GM10266 (cell line): ENCODE data around the gene RAB4B.

ENCODE experiments used
- DNase-seq: peaks from one replicate; pipeline ENCODE4 v3.0.0; 2012; ENCODE audit errors: extremely low spot score
- TF ChIP-seq, protein P1 (sequence below): IDR thresholded peaks from 2 replicates; pipeline ENCODE4 v1.5.1; 2012; ENCODE audit warnings: mild to moderate bottlenecking, low read depth; ENCODE audit not compliant: control insufficient read depth, insufficient read depth; ENCODE audit errors: missing control alignments

RAB4B gene

DNA sequence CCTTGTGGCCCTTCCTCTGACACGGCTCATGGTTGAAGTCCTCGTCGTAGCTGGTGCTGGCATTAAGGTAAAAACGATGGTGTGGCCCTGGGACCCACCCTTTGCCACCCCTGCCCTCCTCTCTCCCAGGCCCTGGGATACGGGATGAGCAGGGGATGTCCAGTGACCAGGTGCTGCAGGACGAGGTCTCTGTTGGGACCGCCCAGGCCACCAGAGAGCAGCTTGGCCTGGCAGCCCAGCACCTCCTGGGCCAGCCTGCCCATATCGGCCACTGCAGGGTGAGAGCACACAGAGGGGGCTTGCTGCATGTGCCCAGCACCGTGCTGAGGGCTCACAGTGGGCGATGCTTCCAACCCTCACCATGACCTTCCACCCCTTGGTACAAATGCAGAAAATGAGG is 34.1 kb upstream of the RAB4B start:
- TF ChIP-seq, protein P1, sequence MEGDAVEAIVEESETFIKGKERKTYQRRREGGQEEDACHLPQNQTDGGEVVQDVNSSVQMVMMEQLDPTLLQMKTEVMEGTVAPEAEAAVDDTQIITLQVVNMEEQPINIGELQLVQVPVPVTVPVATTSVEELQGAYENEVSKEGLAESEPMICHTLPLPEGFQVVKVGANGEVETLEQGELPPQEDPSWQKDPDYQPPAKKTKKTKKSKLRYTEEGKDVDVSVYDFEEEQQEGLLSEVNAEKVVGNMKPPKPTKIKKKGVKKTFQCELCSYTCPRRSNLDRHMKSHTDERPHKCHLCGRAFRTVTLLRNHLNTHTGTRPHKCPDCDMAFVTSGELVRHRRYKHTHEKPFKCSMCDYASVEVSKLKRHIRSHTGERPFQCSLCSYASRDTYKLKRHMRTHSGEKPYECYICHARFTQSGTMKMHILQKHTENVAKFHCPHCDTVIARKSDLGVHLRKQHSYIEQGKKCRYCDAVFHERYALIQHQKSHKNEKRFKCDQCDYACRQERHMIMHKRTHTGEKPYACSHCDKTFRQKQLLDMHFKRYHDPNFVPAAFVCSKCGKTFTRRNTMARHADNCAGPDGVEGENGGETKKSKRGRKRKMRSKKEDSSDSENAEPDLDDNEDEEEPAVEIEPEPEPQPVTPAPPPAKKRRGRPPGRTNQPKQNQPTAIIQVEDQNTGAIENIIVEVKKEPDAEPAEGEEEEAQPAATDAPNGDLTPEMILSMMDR: no peak
- no peak for DNase-seq

DNA sequence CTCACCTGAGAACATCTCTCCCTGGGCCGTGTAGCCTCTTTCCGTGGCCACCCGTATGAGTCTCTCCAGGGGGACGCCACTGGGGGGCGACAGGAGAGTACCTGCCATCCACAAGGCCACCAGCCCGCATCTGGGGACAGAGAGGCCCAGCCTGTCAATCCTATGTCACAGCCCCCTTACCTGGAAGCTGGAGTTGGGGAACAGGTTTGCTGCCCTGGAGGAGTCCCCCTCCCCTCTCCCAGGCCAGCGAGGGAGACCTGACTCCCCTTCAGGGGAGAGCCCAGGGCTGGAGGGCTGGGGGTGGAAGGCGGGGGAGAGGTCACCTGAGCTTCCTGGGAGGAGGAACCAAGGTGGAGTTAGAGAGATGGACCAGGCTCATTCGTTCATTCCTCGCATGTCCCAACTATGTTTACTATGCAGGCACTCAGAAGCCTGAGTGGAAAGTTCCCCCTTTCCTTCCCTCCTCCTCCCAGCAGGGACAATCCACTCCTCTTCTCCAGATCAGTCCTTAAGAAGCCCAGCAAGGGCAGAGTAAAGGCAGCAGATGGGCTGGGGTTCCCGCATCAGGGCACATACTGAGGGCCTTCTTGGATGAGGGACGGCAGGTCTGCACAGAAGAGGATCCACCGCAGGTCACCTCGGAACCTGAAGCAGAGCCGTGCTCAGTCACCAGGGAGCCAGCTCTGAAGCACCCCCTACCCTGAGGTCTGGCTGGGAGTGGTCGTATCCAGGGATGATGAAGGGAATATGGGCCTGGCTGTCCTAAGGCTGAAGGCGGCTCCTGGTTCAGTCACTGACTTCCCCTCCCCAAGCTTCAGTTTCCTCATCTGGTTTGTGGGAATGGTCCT is 33.3 kb upstream of the RAB4B start:
- TF ChIP-seq, protein P1: peak; percentile 30
- peak; percentile 27 for DNase-seq

DNA sequence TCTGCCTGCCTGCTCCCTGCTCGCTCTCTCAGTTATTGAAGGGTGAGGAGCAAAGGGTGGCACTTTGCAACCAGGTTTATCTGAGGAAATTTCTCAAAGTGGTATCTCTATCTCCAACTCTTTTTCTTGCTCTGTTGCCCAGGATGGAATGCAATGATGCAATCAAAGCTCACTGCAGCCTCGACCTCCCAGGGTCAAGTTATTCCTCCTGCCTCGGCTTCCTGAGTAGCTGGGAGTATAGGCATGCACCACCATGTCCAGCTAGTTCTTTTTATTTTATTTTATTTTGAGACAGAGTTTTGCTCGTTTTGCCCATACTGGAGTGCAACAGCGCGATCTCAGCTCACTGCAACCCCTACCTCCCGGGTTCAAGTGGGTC is 32.7 kb upstream of the RAB4B start:
- DNase-seq: no peak

DNA sequence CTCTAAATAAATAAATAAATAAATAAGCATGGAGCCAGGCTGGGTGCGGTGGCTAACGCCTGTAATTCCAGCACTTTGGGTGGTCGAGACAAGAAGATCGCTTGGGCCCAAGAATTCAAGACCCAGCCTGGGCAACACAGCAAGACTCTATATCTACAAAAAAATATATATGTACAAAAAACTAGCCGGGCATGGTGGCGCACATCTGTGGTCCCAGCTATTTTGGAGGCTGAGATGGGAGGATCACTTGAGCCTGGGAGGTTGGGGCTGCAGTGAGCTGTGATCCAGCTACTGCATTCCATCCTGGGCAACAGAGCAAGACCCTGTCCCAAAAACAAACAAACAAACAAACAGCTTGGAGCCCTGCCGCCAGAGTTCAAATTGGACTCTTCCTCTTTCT is 30.5 kb upstream of the RAB4B start:
- TF ChIP-seq, protein P1: no peak
- no peak for DNase-seq

More for the DNA sequence above, 32.7 kb upstream of the RAB4B start:
- TF ChIP-seq, protein P1: no peak

DNA sequence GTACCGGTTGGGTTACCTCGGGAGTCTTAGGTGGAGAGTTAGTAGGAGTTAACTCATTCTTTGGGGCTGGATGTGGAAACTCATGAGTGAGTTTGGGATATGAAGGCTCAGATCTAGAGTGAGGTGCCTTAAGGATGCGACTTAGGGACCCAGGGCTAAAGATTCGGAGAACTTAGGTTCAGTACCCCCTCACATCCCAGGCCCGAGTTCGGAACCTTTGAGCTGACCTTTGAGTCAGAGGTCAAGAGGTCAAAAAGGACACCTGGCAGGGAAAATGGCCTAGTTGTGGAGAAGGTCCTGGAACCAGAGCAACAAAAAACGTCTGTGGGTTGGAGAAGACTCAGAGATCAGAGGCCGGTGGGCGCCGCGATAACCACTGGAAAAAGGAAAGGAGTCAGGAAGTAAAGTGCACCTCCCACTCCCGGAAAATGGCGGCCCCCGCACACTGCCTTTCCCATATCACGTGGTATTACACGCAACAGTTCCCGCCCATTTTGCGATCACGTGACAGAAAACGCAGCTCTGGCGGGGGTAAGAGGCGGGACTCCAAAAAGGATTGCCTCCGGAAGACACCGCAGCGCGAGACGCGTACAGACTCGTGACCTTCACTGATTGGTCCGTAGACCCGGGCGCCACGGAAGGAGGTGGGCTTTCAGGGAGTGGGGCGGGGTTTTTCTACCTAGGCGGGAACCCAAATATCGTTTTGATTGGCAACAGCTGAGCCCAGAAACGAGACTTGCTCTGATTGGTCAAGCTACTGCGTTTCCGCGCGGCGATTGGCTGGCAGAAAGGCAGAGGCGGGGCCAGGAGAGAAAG is 27.8 kb upstream of the RAB4B start, which contains the start of gene ACTMAP:
ACTMAP (minus strand) TSS at position 420 of the 816 bp plus-strand sequence. CDS start 674 bp downstream, outside the sequence.
- DNase-seq: peak; percentile 97
- TF ChIP-seq, protein P1: no peak

DNA sequence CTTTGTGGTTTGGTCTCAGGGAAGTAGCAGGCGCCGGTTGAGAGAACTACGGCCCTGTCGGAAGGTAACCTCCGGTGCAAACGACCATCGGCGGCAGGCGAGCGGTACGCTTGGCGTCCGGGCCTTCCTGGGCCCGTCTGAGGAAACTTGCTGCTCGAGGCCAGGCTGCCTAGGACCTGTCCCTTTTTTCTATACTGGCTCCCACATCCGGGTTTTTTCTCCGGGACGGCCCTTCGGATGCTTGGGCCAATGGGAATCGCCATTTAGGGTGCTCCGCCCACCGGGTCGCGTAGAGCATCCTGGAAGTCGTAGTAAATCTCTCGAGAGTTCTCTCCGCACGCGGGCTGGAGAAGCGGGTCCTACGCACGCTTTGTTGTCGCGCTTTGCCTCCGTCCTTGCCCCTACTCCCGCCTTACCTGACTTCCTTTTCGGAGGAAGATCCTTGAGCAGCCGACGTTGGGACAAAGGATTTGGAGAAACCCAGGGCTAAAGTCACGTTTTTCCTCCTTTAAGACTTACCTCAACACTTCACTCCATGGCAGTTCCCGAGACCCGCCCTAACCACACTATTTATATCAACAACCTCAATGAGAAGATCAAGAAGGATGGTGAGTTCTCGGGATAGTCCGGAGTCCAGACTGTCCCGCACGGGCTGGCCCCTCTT is 27.0 kb upstream of the RAB4B start, which contains the start of gene SNRPA:
SNRPA (plus strand) TSS at position 330 of the 664 bp plus-strand sequence; CDS start at position 536, 206 bp downstream.
- peak; percentile 91 for DNase-seq
- TF ChIP-seq, protein P1: no peak
